ENCODE data around the gene LHFPL3. TPM values are rescaled to one million over a fixed set of nuclear protein-coding genes. Genes with fewer than 3 reads are reported as not detected.

The LHFPL3 gene
- total RNA-seq, 1 experiment from 2014 or later = not detected

DNA sequence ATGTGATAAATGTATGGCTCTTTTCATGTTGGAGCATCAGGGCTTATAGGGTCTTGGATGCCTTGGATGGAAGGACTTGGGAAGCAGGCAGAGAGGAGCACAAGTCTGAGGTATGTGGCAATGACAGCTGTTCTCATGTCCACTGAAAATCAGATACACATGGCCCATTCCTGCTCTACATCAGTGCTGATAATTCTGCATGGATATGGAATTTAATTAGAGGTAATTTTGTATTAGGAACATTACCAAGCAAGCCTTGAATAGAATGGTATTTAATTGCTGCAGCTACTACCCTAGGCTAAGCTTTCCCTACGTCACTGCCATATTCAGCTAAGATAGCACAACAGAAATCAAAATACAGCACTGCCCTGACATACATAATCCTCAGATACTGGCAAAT lies 299.6 kb downstream of the LHFPL3 start:
- Histone ChIP-seq H4K91ac (ENCODE audit: insufficient read length, low read depth, low read length) (no peak overlapping the region), H2AK5ac (ENCODE audit: insufficient read length, low read length) (no peak overlapping the region), H4K5ac (ENCODE audit: insufficient read length, low read depth, low read length) (no peak overlapping the region), H3K18ac (ENCODE audit: insufficient read length, low read depth, low read length) (no peak overlapping the region), H2BK5ac (ENCODE audit: insufficient read length, low read length) (no peak overlapping the region), H3K4me1 (ENCODE audit: insufficient read depth, low read length) (no peaks in the 10 kb centered on the region), H3K9me3 (ENCODE audit: control insufficient read depth, low read depth, low read length) (no peaks in the 10 kb centered on the region), H2BK12ac (ENCODE audit: insufficient read length, low read depth, low read length) (no peak overlapping the region), H4K20me1 (ENCODE audit: control insufficient read depth, insufficient read depth, insufficient read length) (no peaks in the 10 kb centered on the region), H3K14ac (ENCODE audit: insufficient read depth, low read length) (no peak overlapping the region), H3K23ac (ENCODE audit: insufficient read length, low read depth, low read length) (no peak overlapping the region), H2AFZ (ENCODE audit: low read length) (no peak overlapping the region), H3K9ac (ENCODE audit: extremely low read depth, insufficient read length, low read length) (no peak overlapping the region), H3K79me1 (ENCODE audit: insufficient read depth, low read depth, low read length, poor library complexity, severe bottlenecking) (no peaks in the 10 kb centered on the region), H3K23me2 (ENCODE audit: insufficient read length, low read depth, low read length, poor library complexity, severe bottlenecking) (no peaks in the 10 kb centered on the region), H2BK120ac (ENCODE audit: low read depth, low read length, poor library complexity, severe bottlenecking) (no peak overlapping the region), H3K4ac (ENCODE audit: low read depth, low read length) (no peak overlapping the region), H2BK20ac (ENCODE audit: low read depth, low read length, poor library complexity, severe bottlenecking) (no peak overlapping the region), H3K4me2 (ENCODE audit: insufficient read depth, insufficient read length, low read length) (no peak overlapping the region), H4K8ac (replicated peaks; ENCODE audit: insufficient read length, low read depth, low read length) (no peak overlapping the region), H3K79me2 (ENCODE audit: insufficient read depth, low read length) (no peaks in the 10 kb centered on the region), H3T11ph (ENCODE audit: low read length) (no peak overlapping the region), H2BK15ac (ENCODE audit: low read depth, low read length) (no peak overlapping the region), H3K27me3 (ENCODE audit: insufficient read depth, low read length) (no peaks in the 10 kb centered on the region), H3K56ac (ENCODE audit: insufficient read length, low read depth, low read length) (no peak overlapping the region), H3K27ac (ENCODE audit: insufficient read length, low read depth, low read length) (no peak overlapping the region)
- Mint-ChIP-seq H3K4me1 (no peaks in the 10 kb centered on the region), H3K4me3 (no peak overlapping the region), H3K36me3 (ENCODE audit: insufficient read depth in 1 of 3, low read depth in 3 of 3) (no peaks in the 10 kb centered on the region; a peak in 1 of 7 replicates), H3K27me3 (ENCODE audit: low read depth) (peaks cover 4% of the 10 kb centered on the region; the same call in 1 of the 2 replicates), H3K9me3 (peaks cover 0 to 2% of the 10 kb centered on the region in 2 experiments; a peak in 1 of 5 replicates), H3K27ac (no peak overlapping the region)
- no peak for DNase-seq
- WGBS (ENCODE audit: extremely low coverage, insufficient read length, low lambda C conversion rate) = no CpG with 5 or more reads among the region's 1 CpG
- TF ChIP-seq, protein P1, sequence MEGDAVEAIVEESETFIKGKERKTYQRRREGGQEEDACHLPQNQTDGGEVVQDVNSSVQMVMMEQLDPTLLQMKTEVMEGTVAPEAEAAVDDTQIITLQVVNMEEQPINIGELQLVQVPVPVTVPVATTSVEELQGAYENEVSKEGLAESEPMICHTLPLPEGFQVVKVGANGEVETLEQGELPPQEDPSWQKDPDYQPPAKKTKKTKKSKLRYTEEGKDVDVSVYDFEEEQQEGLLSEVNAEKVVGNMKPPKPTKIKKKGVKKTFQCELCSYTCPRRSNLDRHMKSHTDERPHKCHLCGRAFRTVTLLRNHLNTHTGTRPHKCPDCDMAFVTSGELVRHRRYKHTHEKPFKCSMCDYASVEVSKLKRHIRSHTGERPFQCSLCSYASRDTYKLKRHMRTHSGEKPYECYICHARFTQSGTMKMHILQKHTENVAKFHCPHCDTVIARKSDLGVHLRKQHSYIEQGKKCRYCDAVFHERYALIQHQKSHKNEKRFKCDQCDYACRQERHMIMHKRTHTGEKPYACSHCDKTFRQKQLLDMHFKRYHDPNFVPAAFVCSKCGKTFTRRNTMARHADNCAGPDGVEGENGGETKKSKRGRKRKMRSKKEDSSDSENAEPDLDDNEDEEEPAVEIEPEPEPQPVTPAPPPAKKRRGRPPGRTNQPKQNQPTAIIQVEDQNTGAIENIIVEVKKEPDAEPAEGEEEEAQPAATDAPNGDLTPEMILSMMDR (conservative IDR thresholded peaks at IDR 0.05) = no peak
